C4-2B (cell line): ENCODE data around the gene RBM15.

ENCODE experiments used
- ZFX ChIP-seq: fragments of 450-650 bp; IDR thresholded peaks from 2 replicates; pipeline ENCODE4 v1.6.1; 2017
- TF ChIP-seq, protein P1 (sequence below): fragments of 450-650 bp; conservative IDR thresholded peaks from 2 replicates; pipeline ENCODE4 v1.5.1; 2017; ENCODE audit warnings: mild to moderate bottlenecking

DNA sequence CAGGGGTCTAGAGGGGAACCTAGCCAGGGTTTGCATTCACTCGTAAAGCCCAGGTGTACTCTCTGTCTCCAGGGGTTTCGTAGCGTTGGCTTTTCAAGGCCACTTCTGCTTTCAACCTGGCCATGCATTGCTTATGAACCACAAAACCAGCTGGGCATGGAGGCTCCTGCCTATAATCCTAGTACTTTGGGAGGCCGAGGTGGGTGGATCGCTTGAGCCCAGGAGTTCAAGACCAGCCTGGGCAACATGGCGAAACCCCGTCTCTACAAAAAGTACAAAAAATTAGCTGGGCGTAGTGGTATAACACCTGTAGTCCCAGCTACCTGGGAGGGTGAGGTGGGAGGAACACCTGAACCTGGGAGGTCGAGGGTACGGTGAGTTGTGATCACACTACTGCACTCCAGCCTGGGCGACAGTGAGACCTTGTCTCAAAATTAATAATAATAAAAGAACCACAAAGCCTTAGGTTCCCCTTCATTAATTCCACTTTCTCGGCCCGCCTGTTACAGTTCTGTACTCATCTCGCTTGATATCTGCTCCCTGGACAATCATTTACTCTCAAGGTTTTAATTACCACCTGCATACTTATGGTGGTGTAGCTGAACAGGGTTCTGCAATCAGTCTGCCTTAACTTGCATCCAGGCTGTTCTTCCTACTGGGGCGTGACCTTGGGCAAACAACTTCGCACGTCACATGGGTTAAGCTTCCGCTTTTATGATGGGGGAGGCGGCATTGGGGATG lies 45.6 kb downstream of the RBM15 start:
- TF ChIP-seq, protein P1, sequence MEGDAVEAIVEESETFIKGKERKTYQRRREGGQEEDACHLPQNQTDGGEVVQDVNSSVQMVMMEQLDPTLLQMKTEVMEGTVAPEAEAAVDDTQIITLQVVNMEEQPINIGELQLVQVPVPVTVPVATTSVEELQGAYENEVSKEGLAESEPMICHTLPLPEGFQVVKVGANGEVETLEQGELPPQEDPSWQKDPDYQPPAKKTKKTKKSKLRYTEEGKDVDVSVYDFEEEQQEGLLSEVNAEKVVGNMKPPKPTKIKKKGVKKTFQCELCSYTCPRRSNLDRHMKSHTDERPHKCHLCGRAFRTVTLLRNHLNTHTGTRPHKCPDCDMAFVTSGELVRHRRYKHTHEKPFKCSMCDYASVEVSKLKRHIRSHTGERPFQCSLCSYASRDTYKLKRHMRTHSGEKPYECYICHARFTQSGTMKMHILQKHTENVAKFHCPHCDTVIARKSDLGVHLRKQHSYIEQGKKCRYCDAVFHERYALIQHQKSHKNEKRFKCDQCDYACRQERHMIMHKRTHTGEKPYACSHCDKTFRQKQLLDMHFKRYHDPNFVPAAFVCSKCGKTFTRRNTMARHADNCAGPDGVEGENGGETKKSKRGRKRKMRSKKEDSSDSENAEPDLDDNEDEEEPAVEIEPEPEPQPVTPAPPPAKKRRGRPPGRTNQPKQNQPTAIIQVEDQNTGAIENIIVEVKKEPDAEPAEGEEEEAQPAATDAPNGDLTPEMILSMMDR = no peak
- no peak for TF ChIP-seq ZFX
